GM12878 (cell line): ENCODE results near the gene RBM42. TPM values are rescaled to one million over a fixed set of nuclear protein-coding genes. Genes with fewer than 3 reads are reported as not detected.

Experiments used
- ATAC-seq: fragments of 200-7000 bp; cut with Tn5 transposase; 3 replicates; pipeline ENCODE4 v1.9.1; 2020; ENCODE audit warnings: mild to moderate bottlenecking, moderate library complexity
- Bru-seq: library from RNA; stranded (reverse); fragments of 400-500 nt; gene quantifications from one replicate; lab custom pipeline; 2021; lab: Mats Ljungman, UMichigan
- BruChase-seq, 2 experiments: library from RNA; stranded (reverse); fragments of 400-500 nt; gene quantifications; one replicate each; lab custom pipeline; 2021; lab: Mats Ljungman, UMichigan
- BruUV-seq: library from RNA; stranded (reverse); fragments of 400-500 nt; replicated peaks from 2 replicates; lab custom pipeline; 2021; lab: Mats Ljungman, UMichigan
- CTCF ChIA-PET: fragments of 300-600 bp; sonication (Branson Sonifier 250); formaldehyde crosslinking; extraction: SDS; loops from one replicate; lab custom pipeline; 2021; ENCODE audit warnings: inconsistent platforms; lab: Yijun Ruan, JAX
- POLR2A ChIA-PET: fragments of 350-600 bp; formaldehyde crosslinking; extraction: SDS; loops from one replicate; lab custom pipeline; 2021; ENCODE audit warnings: inconsistent platforms; lab: Charles Lee
- RAD21 ChIA-PET: fragments of 300-600 bp; sonication (Branson Sonifier 250); formaldehyde crosslinking; loops from one replicate; lab custom pipeline; 2023; ENCODE audit warnings: antibody characterized with exemption; ENCODE audit not compliant: unreplicated experiment; lab: Charles Lee
- SMC1A ChIA-PET: fragments of 300-600 bp; sonication (Branson Sonifier 250); formaldehyde crosslinking; loops from one replicate; lab custom pipeline; 2023; ENCODE audit not compliant: unreplicated experiment, uncharacterized antibody; lab: Charles Lee
- DNase-seq: peaks from one replicate; pipeline ENCODE4 v3.0.0-alpha.2; 2011; ENCODE audit warnings: low read depth, low spot score
- FAIRE-seq: peaks from 3 replicates; lab custom pipeline; 2011; peaks lifted over from hg19 to GRCh38; lab: Jason Lieb, UNC
- H2AFZ ChIP-seq: 2 replicates; pipeline ENCODE4 v1.6.0; 2011; ENCODE audit warnings: low read depth, low read length, control low read depth; ENCODE audit not compliant: control insufficient read depth
- H3K27ac ChIP-seq: 2 replicates; pipeline ENCODE4 v1.5.1; 2011; ENCODE audit warnings: control low read depth; ENCODE audit not compliant: control insufficient read depth, insufficient read depth
- H3K27me3 ChIP-seq, 2 experiments: replicated peaks in 1 of 2; 2 replicates each; pipeline versions ENCODE4 v1.6.0 to v1.6.1; 2011; ENCODE audit warnings: low read length in 1 of 2; ENCODE audit not compliant: control insufficient read depth in 2 of 2, insufficient read depth in 2 of 2
- H3K36me3 ChIP-seq, 2 experiments: 2 replicates each; pipeline ENCODE4 v1.5.1; 2011; ENCODE audit warnings: low read length in 1 of 2; ENCODE audit not compliant: control insufficient read depth in 2 of 2, insufficient read depth in 2 of 2
- H3K4me1 ChIP-seq: 2 replicates; pipeline ENCODE4 v1.6.1; 2011; ENCODE audit warnings: mild to moderate bottlenecking, low read length, moderate library complexity, mixed read lengths; ENCODE audit not compliant: control insufficient read depth, insufficient read depth
- H3K4me2 ChIP-seq: 2 replicates; pipeline ENCODE4 v1.6.0; 2011; ENCODE audit warnings: control low read depth; ENCODE audit not compliant: control insufficient read depth, insufficient read depth
- H3K4me3 ChIP-seq: fragments of 200-600 bp; sonication (generic); 2 replicates; pipeline ENCODE4 v1.5.1; 2016
- H3K79me2 ChIP-seq: 2 replicates; pipeline ENCODE4 v1.6.0; 2011; ENCODE audit warnings: low read length; ENCODE audit not compliant: control insufficient read depth, insufficient read depth
- H3K9ac ChIP-seq: 2 replicates; pipeline ENCODE4 v1.8.0; 2011; ENCODE audit warnings: low read length, control low read depth, mixed read lengths; ENCODE audit not compliant: control insufficient read depth, insufficient read depth
- H3K9me3 ChIP-seq: replicated peaks from 3 replicates; pipeline ENCODE4 v1.5.1; 2011; ENCODE audit warnings: mild to moderate bottlenecking, low read length; ENCODE audit not compliant: control insufficient read depth, insufficient read depth
- H4K20me1 ChIP-seq: 2 replicates; pipeline ENCODE4 v1.6.0; 2011; ENCODE audit not compliant: control insufficient read depth, insufficient read depth
- BHLHE40 ChIP-seq, 2 experiments: fragments of 450-650 bp in 1 of 2; IDR thresholded peaks; 2 replicates each; pipeline ENCODE4 v1.6.1; 2011 to 2017; ENCODE audit warnings: low read depth in 2 of 2, borderline replicate concordance in 1 of 2, improper control_type of control experiment in 1 of 2, low read length in 1 of 2, mild to moderate bottlenecking in 1 of 2
- HDAC2 ChIP-seq: fragments of 200-600 bp; sonication (generic); IDR thresholded peaks from 2 replicates; pipeline ENCODE4 v1.6.1; 2017
- LARP7 ChIP-seq: fragments of 450-650 bp; IDR thresholded peaks from 2 replicates; pipeline ENCODE4 v1.6.1; 2017; ENCODE audit warnings: mild to moderate bottlenecking
- NFIC ChIP-seq: IDR thresholded peaks from 2 replicates; pipeline ENCODE4 v1.6.1; 2012; ENCODE audit warnings: low read depth, mild to moderate bottlenecking, inconsistent platforms, low read length, moderate library complexity
- NFYB ChIP-seq: IDR thresholded peaks from 2 replicates; pipeline ENCODE4 v1.6.1; 2011; ENCODE audit warnings: low read depth, mild to moderate bottlenecking, low read length, improper control_type of control experiment, moderate library complexity; ENCODE audit not compliant: insufficient read depth
- NR2F1 ChIP-seq: fragments of 450-650 bp; conservative IDR thresholded peaks from 2 replicates; pipeline ENCODE4 v1.6.1; 2017; ENCODE audit warnings: mild to moderate bottlenecking
- TBL1XR1 ChIP-seq: IDR thresholded peaks from 2 replicates; pipeline ENCODE4 v1.6.1; 2012; ENCODE audit warnings: low read depth, low read length, improper control_type of control experiment
- WGBS: methylation state at CpG from one replicate; pipeline ENCODE4 v1.1.6; 2016; ENCODE audit warnings: low lambda C conversion rate; ENCODE audit not compliant: insufficient replicate concordance, insufficient coverage; ENCODE audit errors: missing lambda C conversion rate; 5-methylcytosine and 5-hydroxymethylcytosine counted together
- in situ Hi-C: fragments of 300-500 bp; cut with MboI; formaldehyde crosslinking; loops from 9 replicates; pipeline ENCODE4 v1.14.3; 2018; ENCODE audit warnings: mixed read lengths
- intact Hi-C: fragments of 100-400 bp; cut with micrococcal nuclease; formaldehyde crosslinking; loops from one replicate; pipeline ENCODE4 v1.14.2; 2022; ENCODE audit not compliant: unreplicated experiment
- long read RNA-seq, 2 experiments: library from polyadenylated mRNA; unstranded; transcript quantifications; one replicate each; pipeline ENCODE4 v2.0.0, GENCODE V29; 2019 to 2020
- polyA minus RNA-seq, 3 experiments: library from RNA; depleted of rRNA, polyadenylated mRNA; stranded (reverse); fragments of >200 nt; gene quantifications; 2 replicates each; pipeline ENCODE4 v1.2.3, GENCODE V29; 2011
- polyA plus RNA-seq, 11 experiments: library from polyadenylated mRNA; depleted of rRNA in 4 of 11; unstranded in 6 of 11; stranded (reverse) in 5 of 11; fragments of >200 nt; fragmentation: Nextera tagmentation in 4 of 11; fragmentation: Illumina TruSeq in 1 of 11; extraction: Ambion mirVana in 4 of 11; extraction: Trizol in 1 of 11; gene quantifications; 1 replicate in 1 of 11; 2 replicates in 10 of 11; pipeline versions ENCODE4 v1.2.1 to v1.2.3, GENCODE V29; 2011 to 2016; ENCODE audit warnings: inconsistent platforms in 2 of 11, missing spikeins in 2 of 11, low read depth in 1 of 11
- total RNA-seq, 4 experiments: library from RNA; depleted of rRNA in 3 of 4; stranded (reverse); fragments of >200 nt in 3 of 4; fragmentation: Illumina TruSeq in 1 of 4; extraction: Trizol in 1 of 4; gene quantifications; 2 replicates each; pipeline versions ENCODE4 v1.2.1 to v1.2.3, GENCODE V29; 2013 to 2021
- TF ChIP-seq, protein P1 (sequence below): fragments of 450-650 bp; IDR thresholded peaks from 2 replicates; pipeline ENCODE4 v1.6.1; 2017; ENCODE audit warnings: borderline replicate concordance
- TF ChIP-seq, protein P2 (sequence below): fragments of 450-650 bp; IDR thresholded peaks from 2 replicates; pipeline ENCODE4 v1.6.1; 2016; ENCODE audit warnings: mild to moderate bottlenecking
- TF ChIP-seq, protein P3 (sequence below): fragments of 450-650 bp; IDR thresholded peaks from 2 replicates; pipeline ENCODE4 v1.6.1; 2017; ENCODE audit warnings: low read depth, mild to moderate bottlenecking, moderate library complexity

The RBM42 gene, protein sequence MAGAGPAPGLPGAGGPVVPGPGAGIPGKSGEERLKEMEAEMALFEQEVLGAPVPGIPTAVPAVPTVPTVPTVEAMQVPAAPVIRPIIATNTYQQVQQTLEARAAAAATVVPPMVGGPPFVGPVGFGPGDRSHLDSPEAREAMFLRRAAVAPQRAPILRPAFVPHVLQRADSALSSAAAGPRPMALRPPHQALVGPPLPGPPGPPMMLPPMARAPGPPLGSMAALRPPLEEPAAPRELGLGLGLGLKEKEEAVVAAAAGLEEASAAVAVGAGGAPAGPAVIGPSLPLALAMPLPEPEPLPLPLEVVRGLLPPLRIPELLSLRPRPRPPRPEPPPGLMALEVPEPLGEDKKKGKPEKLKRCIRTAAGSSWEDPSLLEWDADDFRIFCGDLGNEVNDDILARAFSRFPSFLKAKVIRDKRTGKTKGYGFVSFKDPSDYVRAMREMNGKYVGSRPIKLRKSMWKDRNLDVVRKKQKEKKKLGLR
- 12.9 and 14.1 TPM in 2 replicates for total RNA-seq (2013; cell fraction: nucleolus; rRNA removed)
- total RNA-seq (2014; rRNA removed) (53.9 and 58.8 TPM in 2 replicates), total RNA-seq (2014; rRNA removed; fragmentation: Illumina TruSeq; extraction: Trizol) (20.5 and 23.8 TPM in 2 replicates), total RNA-seq (2021) (94.6 and 105 TPM in 2 replicates), polyA plus RNA-seq (2011; rRNA removed) (16.6 and 38.3 TPM in 2 replicates), polyA plus RNA-seq (2014; fragmentation: Illumina TruSeq; extraction: Trizol) (4.0 and 16.3 TPM in 2 replicates), polyA plus RNA-seq (2014; fragmentation: Nextera tagmentation; extraction: Ambion mirVana) (10 to 100 TPM in 1 of 2 experiments, 1 to 10 TPM in 1; 4.2 to 11.1 TPM), polyA plus RNA-seq (2014; rRNA removed) (68.4 and 83.3 TPM in 2 replicates), polyA plus RNA-seq (2016; fragmentation: Nextera tagmentation; extraction: Ambion mirVana) (100 to 1,000 TPM; 105 to 117 TPM), polyA minus RNA-seq (2011; rRNA and poly(A)+ RNA removed) (12.6 and 22.4 TPM in 2 replicates), Bru-seq, nascent RNA (percentile 76 among the genes with signal in this experiment), BruChase-seq, experiment 1, labeled RNA remaining after a 6-hour chase (percentile 79 among the genes with signal in this experiment), BruChase-seq, experiment 2, labeled RNA remaining after a 2-hour chase (percentile 74 among the genes with signal in this experiment)
- polyA plus RNA-seq (2011; ENCODE audit: low read depth): 10.2 TPM
- polyA plus RNA-seq (2011; cell fraction: cytosol; rRNA removed): 54.7 and 71.0 TPM in 2 replicates
- 26.5 and 41.2 TPM in 2 replicates for polyA plus RNA-seq (2011; cell fraction: nucleus; rRNA removed)
- 32.7 and 41.9 TPM in 2 replicates for polyA plus RNA-seq (2012)
- polyA minus RNA-seq (2011; cell fraction: cytosol; rRNA and poly(A)+ RNA removed): 17.8 and 20.0 TPM in 2 replicates
- 4.2 and 8.8 TPM in 2 replicates for polyA minus RNA-seq (2011; cell fraction: nucleus; rRNA and poly(A)+ RNA removed)
- long read RNA-seq, experiment 1, transcript RBM42-201 (10 exons, 1,680 nt): major isoform, 61 of 104 reads
- long read RNA-seq, experiment 1, partial matches to known transcripts: 6 of 104 reads
- long read RNA-seq, experiment 1, other reads (novel, unspliced or antisense): 34 of 104 reads
- long read RNA-seq, experiment 2, partial matches to known transcripts: 1 of 1 reads
- long read RNA-seq, experiment 2, other reads (novel, unspliced or antisense): 0 of 1 reads

DNA sequence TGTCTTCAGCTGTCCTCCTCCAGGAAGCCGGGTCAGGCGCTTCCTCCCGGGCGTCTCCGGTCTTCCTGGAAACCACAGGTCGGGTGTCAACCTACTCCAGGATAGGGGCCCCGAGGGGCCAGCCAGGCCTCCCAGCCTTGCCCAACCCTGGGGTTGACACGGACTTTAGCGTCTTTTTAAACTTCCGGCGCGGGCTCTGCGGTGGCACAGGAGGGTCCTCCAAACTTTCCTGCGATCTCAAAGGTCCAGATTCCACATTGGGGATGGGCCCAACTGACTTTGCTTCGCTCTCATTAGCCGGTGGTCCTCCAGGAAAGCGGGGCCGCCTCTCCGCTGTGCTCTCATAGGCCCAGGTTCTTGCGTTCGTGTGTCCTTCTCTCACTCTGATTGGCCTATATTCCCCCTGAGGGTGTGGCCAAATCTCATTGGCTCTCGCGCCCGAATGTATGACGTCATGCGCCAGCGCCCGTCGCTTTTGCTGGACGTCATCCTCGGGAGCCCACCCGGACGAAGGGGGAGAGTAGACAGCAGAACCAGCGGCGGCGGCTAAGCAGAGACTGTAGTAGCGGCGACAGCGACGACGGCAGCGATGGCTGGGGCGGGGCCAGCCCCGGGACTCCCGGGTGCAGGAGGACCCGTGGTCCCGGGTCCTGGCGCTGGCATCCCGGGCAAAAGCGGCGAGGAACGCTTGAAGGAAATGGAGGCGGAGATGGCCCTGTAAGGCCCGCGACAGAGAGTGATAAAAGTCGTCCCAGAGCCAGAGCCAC, at the start of gene RBM42:
Gene RBM42, plus strand, starts transcription at position 472 of the 767 bp plus-strand sequence. Its CDS starts 118 bp downstream, at position 590.
- Histone ChIP-seq H3K4me1 (no peaks in the 10 kb centered on the region; the same call in 1 of the 2 replicates), H2AFZ (peak within 1 kb of the TSS; percentile 82), H3K79me2 (peaks cover 10% of the 10 kb centered on the region), H3K27ac (peak within 1 kb of the TSS; percentile 81), H3K36me3 (peaks cover 2 to 4% of the 10 kb centered on the region in 2 experiments; a peak in 2 of 4 replicates), H3K4me3 (peak within 1 kb of the TSS; percentile 91), H3K9ac (peak within 1 kb of the TSS; percentile 91), H3K4me2 (peak within 1 kb of the TSS; percentile 99), H3K9me3 (no peaks in the 10 kb centered on the region), H3K27me3 (no peaks in the 10 kb centered on the region), H4K20me1 (no peaks in the 10 kb centered on the region)
- ChIA-PET CTCF (no interaction called here), POLR2A (interaction anchor here (1.1 kb wide), 1 partner anchor 14 kb away, joined by 5 read pairs; the partner anchor contains the start of gene ETV2), SMC1A (interaction anchor here (0.9 kb wide), 1 partner anchor 9 kb away, joined by 4 read pairs; no protein-coding TSS in a partner anchor), RAD21 (no interaction called here)
- in situ Hi-C loops: no loop called here
- intact Hi-C loops: no loop called here
- FAIRE-seq (peak; percentile 100), ATAC-seq (peak; percentile 100), DNase-seq (peak; percentile 98)
- WGBS: under 1% methylated on average over 55 of the region's 56 CpGs
- BruUV-seq: no TSS peak
- no peak for TF ChIP-seq TBL1XR1
- peak; percentile 97 for TF ChIP-seq NFYB
- TF ChIP-seq, protein P1, sequence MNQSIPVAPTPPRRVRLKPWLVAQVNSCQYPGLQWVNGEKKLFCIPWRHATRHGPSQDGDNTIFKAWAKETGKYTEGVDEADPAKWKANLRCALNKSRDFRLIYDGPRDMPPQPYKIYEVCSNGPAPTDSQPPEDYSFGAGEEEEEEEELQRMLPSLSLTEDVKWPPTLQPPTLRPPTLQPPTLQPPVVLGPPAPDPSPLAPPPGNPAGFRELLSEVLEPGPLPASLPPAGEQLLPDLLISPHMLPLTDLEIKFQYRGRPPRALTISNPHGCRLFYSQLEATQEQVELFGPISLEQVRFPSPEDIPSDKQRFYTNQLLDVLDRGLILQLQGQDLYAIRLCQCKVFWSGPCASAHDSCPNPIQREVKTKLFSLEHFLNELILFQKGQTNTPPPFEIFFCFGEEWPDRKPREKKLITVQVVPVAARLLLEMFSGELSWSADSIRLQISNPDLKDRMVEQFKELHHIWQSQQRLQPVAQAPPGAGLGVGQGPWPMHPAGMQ: no peak
- TF ChIP-seq, protein P2, sequence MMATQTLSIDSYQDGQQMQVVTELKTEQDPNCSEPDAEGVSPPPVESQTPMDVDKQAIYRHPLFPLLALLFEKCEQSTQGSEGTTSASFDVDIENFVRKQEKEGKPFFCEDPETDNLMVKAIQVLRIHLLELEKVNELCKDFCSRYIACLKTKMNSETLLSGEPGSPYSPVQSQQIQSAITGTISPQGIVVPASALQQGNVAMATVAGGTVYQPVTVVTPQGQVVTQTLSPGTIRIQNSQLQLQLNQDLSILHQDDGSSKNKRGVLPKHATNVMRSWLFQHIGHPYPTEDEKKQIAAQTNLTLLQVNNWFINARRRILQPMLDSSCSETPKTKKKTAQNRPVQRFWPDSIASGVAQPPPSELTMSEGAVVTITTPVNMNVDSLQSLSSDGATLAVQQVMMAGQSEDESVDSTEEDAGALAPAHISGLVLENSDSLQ: peak; percentile 91
- TF ChIP-seq BHLHE40 (IDR thresholded peaks at IDR 0.05; ENCODE audit: borderline replicate concordance in 1 of 2, low read depth in 2 of 2, low read length in 1 of 2): peak; percentile 34 to 43; a peak in 1 of 4 replicates
- no peak for TF ChIP-seq HDAC2
- TF ChIP-seq, protein P3, sequence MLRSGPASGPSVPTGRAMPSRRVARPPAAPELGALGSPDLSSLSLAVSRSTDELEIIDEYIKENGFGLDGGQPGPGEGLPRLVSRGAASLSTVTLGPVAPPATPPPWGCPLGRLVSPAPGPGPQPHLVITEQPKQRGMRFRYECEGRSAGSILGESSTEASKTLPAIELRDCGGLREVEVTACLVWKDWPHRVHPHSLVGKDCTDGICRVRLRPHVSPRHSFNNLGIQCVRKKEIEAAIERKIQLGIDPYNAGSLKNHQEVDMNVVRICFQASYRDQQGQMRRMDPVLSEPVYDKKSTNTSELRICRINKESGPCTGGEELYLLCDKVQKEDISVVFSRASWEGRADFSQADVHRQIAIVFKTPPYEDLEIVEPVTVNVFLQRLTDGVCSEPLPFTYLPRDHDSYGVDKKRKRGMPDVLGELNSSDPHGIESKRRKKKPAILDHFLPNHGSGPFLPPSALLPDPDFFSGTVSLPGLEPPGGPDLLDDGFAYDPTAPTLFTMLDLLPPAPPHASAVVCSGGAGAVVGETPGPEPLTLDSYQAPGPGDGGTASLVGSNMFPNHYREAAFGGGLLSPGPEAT: peak; percentile 99
- no peak; the same call in 1 of the 2 replicates for TF ChIP-seq NR2F1
- TF ChIP-seq LARP7: peak; percentile 59
- TF ChIP-seq NFIC: 0 out of 2 replicates have a peak, but pooled peaks have one; percentile 28
